SK-N-SH (cell line): ENCODE results near the gene GLS2. TPM values are rescaled to one million over a fixed set of nuclear protein-coding genes. Genes with fewer than 3 reads are reported as not detected.

Source experiments
- CTCF ChIA-PET: fragments of 300-600, 350-600 bp; formaldehyde crosslinking; extraction: SDS; loops from one replicate; lab custom pipeline; 2021; lab: Yijun Ruan, JAX
- POLR2A ChIA-PET: fragments of 350-600 bp; sonication (Branson Sonifier 250); formaldehyde crosslinking; extraction: SDS; loops from one replicate; lab custom pipeline; 2020; ENCODE audit warnings: antibody characterized with exemption, inconsistent platforms; lab: Yijun Ruan, JAX
- DNase-seq: peaks from one replicate; pipeline ENCODE4 v3.0.0; 2012
- H2AFZ ChIP-seq: fragments of 200-600 bp; sonication (generic); 2 replicates; pipeline ENCODE4 v1.8.1; 2016; ENCODE audit warnings: antibody characterized with exemption, mild to moderate bottlenecking, low read depth
- H3F3A ChIP-seq: fragments of 200-600 bp; sonication (generic); replicated peaks from 2 replicates; pipeline ENCODE3; 2016; ENCODE audit warnings: antibody characterized with exemption, mild to moderate bottlenecking; ENCODE audit not compliant: insufficient read depth
- H3K27ac ChIP-seq, 2 experiments: fragments of 200-500 bp in 1 of 2; fragments of 200-600 bp in 1 of 2; sonication (Bioruptor generic) in 1 of 2; sonication (generic), shearing (Covaris generic) in 1 of 2; 2 replicates each; pipeline versions ENCODE4 v1.5.1 to v1.6.1; 2014 to 2016; ENCODE audit warnings: low read depth in 2 of 2, inconsistent platforms in 1 of 2, low read length in 1 of 2, mild to moderate bottlenecking in 1 of 2, mixed read lengths in 1 of 2
- H3K27me3 ChIP-seq: fragments of 200-600 bp; sonication (generic), shearing (Covaris generic); 2 replicates; pipeline ENCODE4 v1.6.1; 2016; ENCODE audit warnings: mixed run types; ENCODE audit not compliant: insufficient read depth
- H3K36me3 ChIP-seq, 2 experiments: fragments of 200-500 bp in 1 of 2; fragments of 200-600 bp in 1 of 2; sonication (Bioruptor generic) in 1 of 2; sonication (generic) in 1 of 2; replicated peaks in 1 of 2; 2 replicates each; pipeline versions ENCODE3 to v1.5.1; 2014 to 2016; ENCODE audit warnings: low read length in 1 of 2, mild to moderate bottlenecking in 1 of 2; ENCODE audit not compliant: insufficient read depth in 2 of 2, control insufficient read depth in 1 of 2
- H3K4me1 ChIP-seq, 2 experiments: fragments of 200-500 bp in 1 of 2; fragments of 200-600 bp in 1 of 2; sonication (Bioruptor generic) in 1 of 2; sonication (generic), shearing (Covaris generic) in 1 of 2; 2 replicates each; pipeline versions ENCODE4 v1.5.1 to v1.6.1; 2014 to 2016; ENCODE audit warnings: low read depth in 1 of 2, low read length in 1 of 2, mixed run types in 1 of 2; ENCODE audit not compliant: insufficient read depth in 2 of 2, control insufficient read depth in 1 of 2
- H3K4me2 ChIP-seq: fragments of 200-600 bp; sonication (generic), shearing (Covaris generic); 2 replicates; pipeline ENCODE4 v1.6.1; 2017; ENCODE audit warnings: mixed run types
- H3K4me3 ChIP-seq, 2 experiments: fragments of 200-500 bp in 1 of 2; fragments of 200-600 bp in 1 of 2; sonication (Bioruptor generic) in 1 of 2; sonication (generic), shearing (Covaris generic) in 1 of 2; 2 replicates each; pipeline versions ENCODE4 v1.5.1 to v1.8.1; 2014 to 2016; ENCODE audit warnings: low read depth in 2 of 2, inconsistent platforms in 1 of 2, low read length in 1 of 2, mild to moderate bottlenecking in 1 of 2, mixed read lengths in 1 of 2, moderate library complexity in 1 of 2
- H3K79me2 ChIP-seq: fragments of 200-600 bp; sonication (generic); 2 replicates; pipeline ENCODE4 v1.8.1; 2017; ENCODE audit warnings: mild to moderate bottlenecking; ENCODE audit not compliant: insufficient read depth
- H3K9ac ChIP-seq: fragments of 200-600 bp; sonication (generic); 2 replicates; pipeline ENCODE4 v1.6.1; 2017; ENCODE audit warnings: mixed run types
- H3K9me2 ChIP-seq: fragments of 200-600 bp; sonication (generic); 2 replicates; pipeline ENCODE4 v1.6.1; 2017; ENCODE audit warnings: mixed run types
- H3K9me3 ChIP-seq: fragments of 200-600 bp; sonication (generic); 2 replicates; pipeline ENCODE4 v1.6.1; 2017; ENCODE audit warnings: mixed run types, mild to moderate bottlenecking, moderate library complexity
- H4K20me1 ChIP-seq: fragments of 200-600 bp; sonication (generic); 2 replicates; pipeline ENCODE4 v1.6.1; 2017; ENCODE audit warnings: mild to moderate bottlenecking, mixed run types; ENCODE audit not compliant: insufficient read depth
- EP300 ChIP-seq, 2 experiments: IDR thresholded peaks; 2 replicates each; pipeline versions ENCODE4 v1.4.0 to v1.6.1; 2012; ENCODE audit warnings: borderline replicate concordance in 1 of 2, low read depth in 1 of 2, low read length in 1 of 2
- EZH2phosphoT487 ChIP-seq: fragments of 200-600 bp; sonication (generic); IDR thresholded peaks from 2 replicates; pipeline ENCODE4 v1.6.1; 2017; ENCODE audit warnings: low read depth, mixed run types, mild to moderate bottlenecking, antibody characterized with exemption, moderate library complexity, borderline replicate concordance
- FOSL2 ChIP-seq: IDR thresholded peaks from 2 replicates; pipeline ENCODE4 v1.4.0; 2012; ENCODE audit warnings: low read depth, mild to moderate bottlenecking, moderate library complexity, borderline replicate concordance
- FOXJ3 ChIP-seq: sonication (generic); formaldehyde crosslinking; IDR thresholded peaks from 2 replicates; pipeline ENCODE4 v1.5.1; 2020; ENCODE audit warnings: mild to moderate bottlenecking, missing genetic modification reagents
- FOXM1 ChIP-seq: IDR thresholded peaks from 2 replicates; pipeline ENCODE4 v1.4.0; 2012; ENCODE audit warnings: low read depth, mild to moderate bottlenecking
- GABPA ChIP-seq: IDR thresholded peaks from 2 replicates; pipeline ENCODE4 v1.4.0; 2012; ENCODE audit warnings: low read depth, mild to moderate bottlenecking
- IRF3 ChIP-seq: fragments of 150-350 bp; IDR thresholded peaks from 2 replicates; pipeline ENCODE4 v1.6.1; 2016; ENCODE audit warnings: mild to moderate bottlenecking, low read depth, low read length
- JUND ChIP-seq: IDR thresholded peaks from 2 replicates; pipeline ENCODE4 v1.4.0; 2012
- MAX ChIP-seq: IDR thresholded peaks from 2 replicates; pipeline ENCODE4 v1.4.0; 2012; ENCODE audit warnings: low read depth
- MEF2A ChIP-seq: IDR thresholded peaks from 2 replicates; pipeline ENCODE4 v1.4.0; 2012; ENCODE audit warnings: low read depth, borderline replicate concordance
- NFIC ChIP-seq: IDR thresholded peaks from 2 replicates; pipeline ENCODE4 v1.4.0; 2012; ENCODE audit warnings: borderline replicate concordance
- NRF1 ChIP-seq: IDR thresholded peaks from 2 replicates; pipeline ENCODE4 v1.6.1; 2012; ENCODE audit warnings: low read depth, mild to moderate bottlenecking, low read length
- POLR2AphosphoS5 ChIP-seq: IDR thresholded peaks from 2 replicates; pipeline ENCODE4 v1.6.1; 2012; ENCODE audit warnings: low read depth, low read length
- RCOR1 ChIP-seq: fragments of 150-350 bp; IDR thresholded peaks from 2 replicates; pipeline ENCODE4 v1.6.1; 2017; ENCODE audit warnings: antibody characterized with exemption, low read length
- RXRA ChIP-seq: IDR thresholded peaks from 2 replicates; pipeline ENCODE4 v1.4.0; 2012; ENCODE audit warnings: low read depth, mild to moderate bottlenecking, borderline replicate concordance
- TAF1 ChIP-seq: IDR thresholded peaks from 2 replicates; pipeline ENCODE4 v1.6.1; 2012; ENCODE audit warnings: low read depth, mild to moderate bottlenecking, low read length, moderate library complexity, borderline replicate concordance
- TCF12 ChIP-seq: IDR thresholded peaks from 2 replicates; pipeline ENCODE4 v1.4.0; 2012
- TEAD4 ChIP-seq: IDR thresholded peaks from 2 replicates; pipeline ENCODE4 v1.4.0; 2012; ENCODE audit warnings: mild to moderate bottlenecking, borderline replicate concordance; ENCODE audit not compliant: insufficient read depth
- USF1 ChIP-seq: IDR thresholded peaks from 2 replicates; pipeline ENCODE4 v1.4.0; 2012; ENCODE audit warnings: low read depth, borderline replicate concordance
- YY1 ChIP-seq: IDR thresholded peaks from 2 replicates; pipeline ENCODE4 v1.4.0; 2012; ENCODE audit warnings: low read depth, mild to moderate bottlenecking
- polyA plus RNA-seq, 3 experiments: library from polyadenylated mRNA; depleted of rRNA; stranded (reverse); fragments of >200 nt; gene quantifications; 2 replicates each; pipeline ENCODE4 v1.2.3, GENCODE V29; 2012

GLS2 gene
- polyA plus RNA-seq, 1 of the 3 experiments (the other 2 are of a cell fraction), result 2.1 TPM

GRCh38 chr12:56468216-56469006, 19.6 kb downstream of the GLS2 start, which contains the start of gene SPRYD4 (continued):
- no peak for TF ChIP-seq FOXM1
- TF ChIP-seq GABPA, result peak; percentile 38; the same call in 1 of the 2 replicates
- peak; percentile 92 for TF ChIP-seq YY1
- TF ChIP-seq MAX, result peak; percentile 100
- TF ChIP-seq JUND, result no peak
- no peak for TF ChIP-seq MEF2A
- no peak for TF ChIP-seq TEAD4
- TF ChIP-seq FOSL2, result peak; percentile 17; the same call in 1 of the 2 replicates
- peak; percentile 95 for TF ChIP-seq POLR2AphosphoS5
- TF ChIP-seq FOXJ3 (CRISPR knock-in tag), result no peak
- peak; percentile 61 for TF ChIP-seq NRF1
- TF ChIP-seq TCF12, result peak; percentile 60; the same call in 1 of the 2 replicates
- peak; percentile 95 for TF ChIP-seq USF1
- no peak; a peak in 1 of 4 replicates for TF ChIP-seq EP300 (IDR thresholded peaks at IDR 0.05; ENCODE audit: borderline replicate concordance in 1 of 2, low read depth in 1 of 2, low read length in 1 of 2)
- TF ChIP-seq RXRA, result no peak
- no peak for TF ChIP-seq IRF3

- no peaks in the 10 kb centered on the region for H4K20me1 ChIP-seq
- ChIA-PET POLR2A (no interaction called here), CTCF (interaction anchor here (1.6 to 2.3 kb wide), 2 partner anchors 147 to 273 kb away, joined by 7 to 15 read pairs; partner anchors contain the start of genes CNPY2 and SMARCC2)
- no peaks in the 10 kb centered on the region; a peak in 1 of 4 replicates for H3K4me1 ChIP-seq
- H3K36me3 ChIP-seq, result no peaks in the 10 kb centered on the region
- H3K27me3 ChIP-seq, result no peaks in the 10 kb centered on the region
- H3K27ac ChIP-seq, result no peak overlapping the region
- no peak overlapping the region for H3K9ac ChIP-seq
- 0 out of 2 replicates have a peak overlapping the region, but pooled peaks have one; percentile 8 for H2AFZ ChIP-seq
- TF ChIP-seq JUND (no peak), NRF1 (no peak), RCOR1 (no peak), TAF1 (no peak), FOXM1 (no peak), EZH2phosphoT487 (no peak), NFIC (no peak), IRF3 (no peak), TEAD4 (no peak)
- H3K4me3 ChIP-seq, result no peak overlapping the region
- no peaks in the 10 kb centered on the region for H3K9me3 ChIP-seq
- peaks cover 12% of the 10 kb centered on the region for H3F3A ChIP-seq
- no peaks in the 10 kb centered on the region for H3K79me2 ChIP-seq
- H3K9me2 ChIP-seq, result no peaks in the 10 kb centered on the region
- DNase-seq, result no peak
- no peak overlapping the region for H3K4me2 ChIP-seq
Measured at GRCh38 chr12:56462565-56462964, 25.4 kb downstream of the GLS2 start.
